EH (cell line): ENCODE data around the gene MAML2.

ENCODE experiments used
- DNase-seq: peaks from one replicate; pipeline ENCODE4 v3.0.0-alpha.2; 2015; ENCODE audit warnings: low read depth

Gene MAML2

GRCh38 chr11:96098511-96099241 lies 244.3 kb downstream of the MAML2 start:
- DNase-seq: peak; percentile 54

DNA sequence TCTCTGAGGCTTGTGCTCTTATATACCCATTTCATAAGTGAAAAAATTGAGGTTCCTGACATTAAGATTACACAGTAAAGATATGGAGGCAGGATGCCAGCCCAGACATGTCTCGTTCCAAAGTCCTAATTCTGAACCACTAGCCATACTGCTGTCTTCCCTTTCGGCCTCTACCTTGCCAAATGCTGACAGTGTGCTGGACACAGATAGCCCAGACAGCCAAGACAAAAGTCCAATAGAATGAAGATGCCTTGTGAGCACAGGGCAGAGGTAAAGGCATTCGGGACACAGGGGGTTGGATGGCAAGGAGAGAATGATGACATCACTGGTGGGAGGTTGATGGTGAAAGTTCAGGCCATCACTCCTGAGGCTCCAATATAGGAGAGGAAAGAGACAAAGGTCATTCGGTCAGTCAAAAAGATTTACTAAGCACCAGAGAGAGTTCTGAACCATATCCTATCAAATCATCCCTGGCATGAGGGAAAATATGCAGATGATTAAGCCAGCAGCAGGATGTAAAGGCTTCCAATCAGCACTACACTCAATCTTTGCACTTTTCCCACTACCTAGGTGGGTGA lies 245.1 kb downstream of the MAML2 start:
- peak; percentile 72 for DNase-seq

DNA sequence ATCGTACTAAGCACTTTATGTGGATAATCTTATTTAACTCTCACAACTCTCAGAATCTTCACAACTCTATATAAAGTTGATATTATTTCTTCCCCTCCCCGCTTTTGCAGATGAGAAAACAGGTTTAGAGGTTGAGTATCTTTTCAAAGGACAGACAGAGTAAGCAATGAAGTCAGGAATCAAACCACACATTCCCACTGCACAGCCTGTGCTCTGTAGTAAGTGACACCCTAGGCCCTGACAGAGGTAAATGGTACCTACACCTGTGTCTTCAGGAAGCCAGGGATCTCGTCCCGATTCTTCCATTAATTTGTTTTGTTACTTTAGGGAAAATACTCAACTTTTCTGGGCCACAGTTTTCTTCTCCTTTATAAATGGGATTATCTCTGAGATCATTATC lies 246.6 kb downstream of the MAML2 start:
- DNase-seq: no peak

DNA sequence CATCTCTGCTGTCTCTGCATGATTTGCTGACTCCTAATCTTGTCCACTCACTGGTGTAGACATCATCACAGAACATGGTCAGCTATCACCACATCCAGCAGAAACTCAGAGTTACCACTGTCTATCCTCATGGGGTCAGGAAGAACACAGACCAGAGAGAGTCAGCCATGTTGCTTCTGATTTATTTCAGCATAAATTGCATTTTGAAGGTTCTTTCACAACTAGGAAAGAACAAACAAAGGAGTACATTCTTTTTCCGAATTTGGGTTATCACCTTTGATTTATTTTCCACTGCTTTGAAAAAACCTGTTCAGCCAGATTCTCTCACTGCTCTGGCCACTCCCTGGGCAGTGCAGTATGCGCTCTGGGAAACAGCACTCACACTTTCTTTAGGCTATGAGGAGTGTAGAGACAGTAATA lies 247.1 kb downstream of the MAML2 start:
- no peak for DNase-seq

DNA sequence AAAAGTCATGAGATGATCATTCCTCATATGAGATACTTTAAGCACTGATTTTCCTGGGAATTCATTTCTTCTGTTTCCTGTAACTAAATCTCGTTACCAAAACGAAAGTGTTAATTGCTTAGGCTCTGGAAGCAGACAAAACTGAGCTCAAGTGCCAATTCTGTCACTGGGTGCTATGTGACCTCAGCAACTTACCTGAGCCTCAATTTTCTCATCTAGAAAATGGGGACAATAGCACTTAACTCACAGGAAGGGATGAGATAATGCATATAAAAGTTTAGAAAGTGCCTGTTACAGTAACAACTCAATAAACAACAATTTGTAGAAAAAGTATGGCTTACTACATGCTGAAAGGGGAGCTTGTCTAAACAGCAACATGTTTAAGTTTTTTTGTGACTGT lies 248.8 kb downstream of the MAML2 start:
- DNase-seq: no peak

DNA sequence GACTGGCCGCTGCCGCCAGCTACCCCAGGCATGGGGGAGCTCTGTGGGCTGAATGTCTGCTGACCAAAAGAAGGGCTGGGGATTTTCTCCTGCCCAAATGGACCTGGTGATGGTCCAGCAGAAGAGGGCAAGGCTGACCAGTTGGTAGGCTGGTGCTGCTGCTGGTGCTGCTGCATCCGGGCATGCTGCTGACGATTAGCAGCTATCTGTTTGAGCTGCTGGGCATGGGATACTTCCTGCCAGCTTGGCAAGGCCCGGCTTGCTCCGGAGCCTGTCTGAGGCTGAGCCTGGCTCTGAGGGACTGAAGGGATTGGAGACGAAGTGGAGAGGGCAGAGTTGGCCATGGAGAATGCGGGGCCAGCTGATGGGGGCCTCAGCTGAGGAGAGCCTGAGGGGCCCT lies 250.5 kb downstream of the MAML2 start:
- no peak for DNase-seq

DNA sequence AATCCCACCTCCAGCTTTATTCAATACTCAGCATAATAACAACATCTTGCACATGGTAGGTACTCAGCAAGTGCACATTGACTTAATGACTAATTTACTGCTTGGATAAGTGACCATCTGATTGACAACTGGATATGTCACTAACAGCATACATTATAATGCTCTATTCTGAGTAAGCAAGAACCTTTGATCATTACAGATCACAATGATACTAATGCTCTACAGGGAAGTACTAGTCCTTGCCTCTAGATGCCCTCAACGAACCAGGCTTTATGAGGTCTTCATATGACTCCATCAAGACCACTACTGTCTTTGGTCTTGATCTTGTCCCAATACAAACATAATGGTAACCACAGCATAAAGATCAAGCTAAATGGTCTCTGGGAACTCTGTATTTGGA lies 251.5 kb downstream of the MAML2 start:
- DNase-seq: peak; percentile 51

DNA sequence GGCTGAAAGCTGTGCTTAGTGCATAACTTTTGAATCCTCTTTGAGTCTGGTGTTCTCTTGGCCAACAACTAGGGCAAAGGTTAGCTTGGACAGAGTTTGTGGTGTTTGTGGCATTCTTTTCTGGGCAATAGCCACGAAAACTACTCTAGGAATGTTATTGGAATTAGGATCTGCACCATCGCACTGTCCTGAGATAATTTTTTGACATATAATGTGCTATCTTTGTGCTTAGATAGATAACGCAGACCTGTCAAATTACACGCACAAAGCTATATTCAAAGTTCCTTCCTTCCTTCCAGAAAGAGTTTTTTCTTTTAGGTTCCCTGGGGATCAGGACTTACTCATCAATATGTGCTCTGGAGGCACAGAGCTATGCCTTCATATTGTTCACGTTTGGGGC lies 252.3 kb downstream of the MAML2 start:
- DNase-seq: peak; percentile 92

- DNase-seq: peak; percentile 86
Observed at GRCh38 chr11:96088914-96089313, 254.1 kb downstream of the MAML2 start.

- no peak for DNase-seq
Observed at GRCh38 chr11:96086111-96086510, 256.9 kb downstream of the MAML2 start.

DNA sequence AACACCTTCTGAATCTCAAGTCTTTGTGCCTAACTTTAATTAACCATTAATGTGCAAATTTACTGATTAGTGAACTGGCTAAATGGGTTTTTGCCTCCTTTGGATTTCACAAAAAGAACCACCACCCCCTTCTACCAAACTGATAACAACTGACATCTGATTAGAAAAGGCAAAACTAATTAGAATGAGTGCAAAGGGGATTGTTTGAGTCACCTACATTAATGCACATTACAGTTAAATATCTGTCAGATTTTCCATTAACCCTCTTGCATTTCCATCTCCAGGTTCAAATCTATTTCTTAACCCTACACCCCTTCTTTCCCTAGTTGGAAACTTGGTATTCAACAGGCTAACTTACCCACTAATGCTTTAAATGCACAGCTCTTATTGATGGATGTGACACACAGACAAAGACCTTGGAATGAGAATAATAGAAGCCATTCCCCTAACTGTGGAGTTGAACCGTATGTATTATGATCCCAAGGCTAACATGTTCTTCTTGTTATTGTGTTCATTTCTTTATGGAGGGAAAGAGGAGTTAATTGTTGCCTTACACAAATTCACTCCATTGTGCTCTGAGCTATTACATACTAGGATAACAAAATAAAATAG lies 257.6 kb downstream of the MAML2 start:
- no peak for DNase-seq

- DNase-seq: no peak
Observed at GRCh38 chr11:96084610-96085318, 258.2 kb downstream of the MAML2 start.

- no peak for DNase-seq
Observed at GRCh38 chr11:96082936-96083335, 260.1 kb downstream of the MAML2 start.

GRCh38 chr11:96082002-96082899 lies 260.7 kb downstream of the MAML2 start:
- no peak for DNase-seq

DNA sequence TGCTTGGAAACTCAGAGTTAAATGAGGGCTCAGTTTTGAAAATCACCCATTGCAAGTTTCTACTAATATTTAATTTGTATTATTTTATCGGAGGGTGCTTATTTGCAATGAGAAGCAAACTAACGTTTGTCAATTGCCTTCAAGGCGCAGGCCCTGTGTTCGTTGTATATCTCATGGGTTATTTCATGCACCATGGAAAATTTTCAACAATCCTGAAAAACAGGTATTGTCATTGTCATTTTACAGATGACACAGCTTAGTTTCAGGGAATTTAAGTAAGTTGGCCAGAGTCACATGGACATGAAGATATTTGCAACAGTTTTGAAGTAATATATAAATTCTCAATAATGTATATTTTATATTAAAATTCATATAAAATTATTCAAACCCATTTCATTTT lies 261.4 kb downstream of the MAML2 start:
- DNase-seq: no peak

- DNase-seq: no peak
Observed at GRCh38 chr11:96079691-96080090, 263.3 kb downstream of the MAML2 start.

GRCh38 chr11:96075532-96075959 lies 267.4 kb downstream of the MAML2 start:
- DNase-seq: no peak

DNA sequence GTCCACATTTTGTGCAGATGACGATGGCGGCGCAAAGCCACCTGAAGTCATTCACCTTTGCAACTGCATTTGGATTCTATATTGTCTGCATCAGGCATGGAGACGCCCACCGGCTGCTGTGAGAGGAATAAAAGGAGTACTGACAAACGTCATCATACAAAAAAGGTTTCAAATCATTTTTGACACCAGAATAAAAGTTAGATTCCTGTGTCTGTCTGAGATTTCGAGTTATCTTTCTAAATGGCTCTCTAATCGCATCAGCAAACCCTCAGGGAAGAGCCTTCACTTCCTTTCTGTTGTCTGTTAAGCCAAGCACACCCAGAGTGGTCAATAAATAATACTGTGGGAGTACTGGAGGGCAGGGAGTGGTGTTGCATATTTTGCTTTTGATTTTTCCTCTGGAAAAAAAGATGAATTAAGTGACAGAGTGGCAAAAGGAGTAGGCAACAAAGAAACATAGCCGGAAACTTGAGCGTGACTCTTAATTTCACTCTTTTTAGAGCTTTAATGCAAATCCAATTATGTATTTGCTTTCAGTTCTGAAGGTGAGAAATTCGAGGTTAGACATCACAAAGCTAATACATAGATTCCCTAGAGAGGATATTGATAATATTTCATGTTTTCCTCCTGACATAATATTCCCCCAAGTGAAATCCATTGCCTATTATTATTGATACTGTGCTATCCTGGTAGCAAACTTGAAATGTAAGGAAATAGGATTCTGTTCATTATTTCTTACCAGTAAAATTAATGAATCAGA lies 268.3 kb downstream of the MAML2 start:
- no peak for DNase-seq

- DNase-seq: no peak
Observed at GRCh38 chr11:96073536-96073935, 269.5 kb downstream of the MAML2 start.

GRCh38 chr11:96072592-96072991 lies 270.4 kb downstream of the MAML2 start:
- DNase-seq: no peak

GRCh38 chr11:96070453-96070852 lies 272.5 kb downstream of the MAML2 start:
- no peak for DNase-seq
